HG02938 (cell line): Measurements from ENCODE around the gene RALY.

Experiments used
- ATAC-seq: cut with Tn5 transposase; IDR thresholded peaks from one replicate; pipeline ENCODE4 v1.9.1; 2021; ENCODE audit warnings: mild to moderate bottlenecking, moderate library complexity; ENCODE audit not compliant: unreplicated experiment

Gene RALY

DNA sequence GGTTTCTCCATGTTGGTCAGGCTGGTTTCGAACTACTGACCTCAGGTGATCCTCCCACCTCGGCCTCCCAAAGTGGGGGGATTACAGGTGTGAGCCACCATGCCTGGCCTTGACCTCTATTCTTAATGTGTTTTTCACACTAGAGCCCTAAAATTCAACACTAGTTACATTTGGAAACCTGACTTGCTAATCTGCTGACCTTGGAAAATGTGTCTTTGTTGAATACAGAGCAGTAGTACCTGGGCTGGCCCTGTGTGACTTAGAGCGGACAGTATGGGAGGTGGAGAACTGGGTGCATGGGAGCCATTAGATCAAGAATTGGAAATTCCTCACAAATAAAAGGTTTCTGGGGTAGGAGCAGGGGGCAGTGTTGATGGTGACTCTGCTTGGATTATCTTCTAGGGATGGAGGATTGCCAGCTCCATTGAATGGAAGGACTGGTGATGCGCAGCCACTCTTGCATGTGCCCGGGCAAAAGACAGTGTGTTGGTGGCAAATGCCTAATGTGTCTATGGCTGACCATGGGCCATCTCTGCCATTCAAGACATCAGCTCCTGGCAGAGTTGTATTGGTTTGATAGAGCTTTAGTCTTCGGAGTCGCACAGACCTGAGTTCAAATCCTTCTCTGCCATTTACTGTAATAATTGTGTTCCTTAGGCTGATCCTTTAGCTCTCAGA is 53.4 kb downstream of the RALY start:
- no peak for ATAC-seq

DNA sequence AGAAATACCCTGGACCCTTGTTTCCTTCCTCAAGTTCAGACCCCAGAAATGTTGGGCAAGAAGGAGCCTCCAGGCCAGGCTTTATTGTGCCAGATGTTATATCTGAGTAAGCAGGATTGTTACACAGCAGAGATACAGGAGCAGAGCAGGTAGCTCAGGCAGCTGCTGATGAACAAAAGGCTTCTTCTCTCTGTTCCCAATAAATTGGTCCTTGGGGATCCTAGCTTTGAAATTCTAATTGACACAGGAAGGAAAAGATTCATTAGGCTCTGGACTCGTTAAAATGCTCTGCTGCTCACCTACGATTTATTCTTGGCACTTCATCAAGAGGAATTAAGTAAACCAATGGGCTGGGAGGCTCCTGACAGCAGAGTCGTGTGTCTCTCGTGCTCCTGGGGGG is 54.2 kb downstream of the RALY start:
- no peak for ATAC-seq

DNA sequence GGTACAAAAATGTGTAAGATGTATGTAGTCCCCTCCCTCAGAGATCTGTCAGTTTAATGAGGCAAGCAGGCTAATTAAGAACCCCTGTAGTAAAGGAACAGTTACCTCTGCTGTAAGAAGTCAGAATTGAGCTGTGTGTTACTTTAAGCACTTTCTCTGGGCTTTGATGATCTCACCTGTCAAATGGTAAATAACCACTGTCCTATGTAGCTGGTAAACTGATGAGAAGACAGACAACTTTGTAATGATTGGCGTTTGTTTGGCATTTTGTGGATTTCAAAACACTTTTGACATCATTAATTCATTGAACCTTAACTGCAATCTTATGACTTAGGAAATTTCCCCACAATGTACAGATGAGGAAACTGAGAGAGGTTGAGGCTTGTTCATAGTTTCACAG is 55.7 kb downstream of the RALY start:
- no peak for ATAC-seq

DNA sequence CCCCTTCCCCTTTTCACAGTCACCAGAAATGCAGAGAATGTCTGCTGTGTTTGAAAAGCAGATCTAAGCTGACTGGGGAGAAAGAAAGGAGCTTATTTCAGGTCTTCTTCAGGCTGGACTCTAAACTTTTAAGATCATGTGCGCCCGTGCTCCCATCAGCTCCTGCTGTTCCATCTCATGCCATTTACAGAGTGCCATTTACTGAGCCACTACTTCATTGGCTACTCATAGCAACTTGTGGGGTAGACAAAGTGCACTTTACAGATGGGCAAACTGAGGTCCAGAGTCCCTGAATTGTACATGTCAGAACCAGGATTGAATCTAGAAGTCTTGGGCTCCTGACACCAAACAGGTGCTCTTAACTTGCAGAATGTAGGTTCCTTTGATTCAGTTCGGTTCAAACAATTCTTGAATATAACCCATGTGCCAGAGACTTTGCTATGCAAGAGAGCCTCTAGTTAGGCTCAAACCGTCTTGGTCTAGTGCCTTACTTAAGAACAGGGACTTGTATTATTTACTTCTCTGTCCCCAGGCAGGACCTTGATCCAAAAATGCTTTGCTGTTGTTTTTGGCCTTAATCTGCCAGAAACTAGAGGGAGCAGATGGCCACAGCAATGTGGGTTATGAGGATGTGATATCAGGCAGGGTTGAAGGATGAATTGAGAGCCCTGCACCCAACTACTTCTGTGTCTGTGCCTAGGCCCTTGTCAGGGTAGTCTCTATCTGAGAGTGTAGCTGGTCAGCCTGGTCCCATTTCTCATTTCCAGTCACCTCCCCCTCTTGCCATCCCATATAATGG is 56.4 kb downstream of the RALY start:
- ATAC-seq = no peak

DNA sequence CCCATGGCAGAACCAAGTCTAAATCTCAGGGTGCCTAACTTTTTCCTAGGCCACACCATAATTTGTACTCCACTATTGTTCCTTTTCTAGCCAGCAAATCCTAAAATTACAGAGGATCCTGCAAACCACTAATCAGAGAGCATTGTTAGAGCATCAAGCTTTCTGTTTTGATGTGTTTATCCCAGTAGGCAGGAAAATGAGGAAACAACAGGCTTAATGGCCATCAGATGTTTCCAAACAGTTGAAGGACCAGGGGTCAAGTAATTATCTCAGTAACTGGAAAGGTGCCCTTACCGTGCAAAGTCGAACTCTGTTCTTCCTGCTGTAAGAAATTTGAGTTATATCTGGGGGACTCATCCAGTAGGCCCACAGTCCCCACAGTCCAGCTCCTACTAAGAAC is 58.7 kb downstream of the RALY start:
- no peak for ATAC-seq

DNA sequence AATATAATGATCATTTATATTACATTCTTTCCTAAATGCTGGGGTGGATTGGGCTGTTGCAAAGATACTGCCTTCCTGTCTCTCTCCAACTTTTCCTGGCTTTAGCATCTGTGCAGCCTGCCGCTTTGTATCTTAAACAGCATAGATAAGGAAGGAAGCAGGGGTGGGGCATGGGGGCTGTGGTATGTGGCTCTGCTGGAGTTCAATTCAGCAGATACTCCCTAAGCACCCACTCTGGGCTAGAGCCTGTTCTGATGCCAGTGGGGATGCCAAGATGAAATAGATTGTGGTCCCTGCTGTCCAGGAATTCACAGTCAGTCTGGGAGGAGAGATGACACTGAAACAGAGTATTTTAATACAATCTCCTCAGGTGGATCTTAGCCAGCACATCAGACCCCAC is 61.6 kb downstream of the RALY start:
- no peak for ATAC-seq

DNA sequence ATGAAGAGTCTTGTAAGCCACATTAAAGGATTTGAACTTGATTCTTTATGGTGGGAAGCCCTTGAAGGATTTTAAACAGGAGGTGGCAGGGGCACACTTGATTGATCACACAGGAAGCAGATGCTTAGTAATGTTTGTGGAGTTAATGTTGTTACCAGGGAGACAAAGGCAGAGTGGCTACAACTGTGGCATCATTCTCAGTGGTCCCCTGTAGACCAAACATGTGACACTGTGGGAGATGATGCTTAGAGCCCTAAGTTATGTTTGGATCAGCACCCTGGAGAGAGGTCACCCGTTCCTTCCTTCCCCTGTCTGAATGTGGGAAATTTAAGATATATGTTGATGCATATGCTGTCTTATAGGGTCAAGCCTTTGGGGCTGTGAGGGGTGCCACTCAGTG is 65.1 kb downstream of the RALY start:
- ATAC-seq = no peak

DNA sequence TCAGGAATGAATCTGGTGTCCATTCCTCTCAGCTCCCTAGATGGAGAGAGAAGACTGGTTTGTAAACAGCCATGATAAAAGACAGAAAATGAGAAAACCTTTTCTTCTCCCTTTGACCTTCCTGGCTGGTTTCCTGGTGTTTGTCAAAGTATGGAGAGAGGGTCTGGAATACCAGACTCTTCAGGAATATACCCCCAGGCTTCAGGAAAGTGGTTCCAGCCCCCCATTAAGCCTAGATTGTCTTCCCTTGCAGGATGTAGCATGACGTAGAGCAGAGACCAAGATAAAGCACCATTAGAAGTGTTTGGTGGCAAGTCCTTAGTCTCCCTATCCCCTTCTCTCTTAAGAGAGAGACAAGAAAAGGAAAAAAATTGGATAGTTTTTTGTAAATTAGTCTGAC is 67.3 kb downstream of the RALY start:
- ATAC-seq = no peak

DNA sequence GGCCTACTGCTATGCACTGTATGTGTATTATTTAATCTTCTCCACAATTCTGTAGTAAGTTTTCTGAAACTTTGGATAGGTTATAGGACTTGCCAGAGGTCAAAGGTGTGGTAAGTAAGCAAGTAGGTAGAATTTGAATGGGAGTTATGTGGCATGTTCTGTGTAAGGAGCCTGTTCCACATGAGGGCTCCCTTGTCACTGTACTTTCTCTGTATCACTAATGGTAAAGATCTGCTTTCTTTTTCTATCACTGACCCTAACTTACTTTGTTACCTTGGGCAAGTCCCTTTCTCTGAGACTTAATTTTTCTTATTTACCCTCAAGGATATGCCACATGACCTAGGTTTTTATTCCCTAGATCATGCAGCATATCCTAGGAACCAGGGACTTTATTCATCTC is 68.0 kb downstream of the RALY start:
- no peak for ATAC-seq

DNA sequence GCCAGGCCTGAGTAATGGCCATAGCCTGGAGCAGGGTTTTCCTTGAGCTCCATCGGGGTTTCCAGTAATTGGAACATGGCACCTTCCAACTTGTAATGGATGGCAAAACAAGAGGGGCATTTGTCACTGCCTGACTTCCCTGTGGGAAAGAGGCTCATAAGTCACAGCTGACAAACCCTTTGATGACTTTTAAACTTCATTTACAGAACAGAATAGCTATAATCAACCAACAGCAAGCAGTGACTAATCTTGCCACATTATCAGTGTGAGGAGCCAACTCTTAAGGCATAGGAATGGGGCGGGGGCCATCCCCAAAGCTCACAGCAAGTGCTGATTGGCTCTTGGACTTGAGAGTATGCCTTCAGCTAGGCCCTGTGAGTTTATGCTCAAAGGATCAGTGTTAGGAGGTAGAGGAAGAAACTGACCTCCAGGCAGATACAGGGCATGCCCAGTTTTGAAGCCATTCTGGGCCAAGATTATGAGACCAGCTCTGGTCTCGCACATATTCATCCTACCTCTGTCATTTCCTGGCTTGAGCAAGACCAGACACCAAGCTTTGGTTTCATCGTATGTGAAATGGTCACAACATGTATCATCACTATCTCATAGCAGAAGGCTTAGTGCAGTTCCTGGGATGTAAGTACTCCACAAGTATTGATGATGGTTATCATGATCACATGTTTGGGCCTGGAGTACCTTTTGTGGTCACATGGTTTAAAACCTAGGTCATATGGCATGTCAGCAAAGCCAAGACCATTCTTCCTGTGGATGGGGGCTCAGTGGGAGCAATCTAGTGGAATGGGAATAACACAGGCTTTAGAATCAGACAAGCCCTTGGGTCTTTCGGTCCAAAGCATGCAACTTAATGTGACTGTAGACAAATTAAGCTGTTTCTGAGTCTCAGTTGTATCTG is 69.1 kb downstream of the RALY start:
- no peak for ATAC-seq

DNA sequence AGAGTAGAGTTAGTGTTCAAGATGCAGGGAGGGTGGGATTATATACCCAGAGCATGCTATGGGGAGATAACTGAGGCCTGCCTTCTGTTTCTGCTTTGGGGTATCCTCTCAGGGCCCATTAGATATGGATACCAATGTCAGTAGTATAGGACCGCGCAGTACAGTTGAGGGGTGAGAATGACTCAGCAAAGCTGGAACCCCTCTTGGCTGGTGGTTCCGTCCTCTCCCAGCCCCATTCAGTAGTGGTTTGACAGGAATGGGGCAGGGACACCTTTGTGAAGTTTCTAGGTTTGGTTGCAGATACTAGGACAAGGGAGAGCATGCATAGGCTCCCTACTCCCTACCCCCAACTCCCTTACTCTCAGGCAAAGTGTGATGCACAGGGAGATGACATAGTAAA is 70.6 kb downstream of the RALY start:
- no peak for ATAC-seq

DNA sequence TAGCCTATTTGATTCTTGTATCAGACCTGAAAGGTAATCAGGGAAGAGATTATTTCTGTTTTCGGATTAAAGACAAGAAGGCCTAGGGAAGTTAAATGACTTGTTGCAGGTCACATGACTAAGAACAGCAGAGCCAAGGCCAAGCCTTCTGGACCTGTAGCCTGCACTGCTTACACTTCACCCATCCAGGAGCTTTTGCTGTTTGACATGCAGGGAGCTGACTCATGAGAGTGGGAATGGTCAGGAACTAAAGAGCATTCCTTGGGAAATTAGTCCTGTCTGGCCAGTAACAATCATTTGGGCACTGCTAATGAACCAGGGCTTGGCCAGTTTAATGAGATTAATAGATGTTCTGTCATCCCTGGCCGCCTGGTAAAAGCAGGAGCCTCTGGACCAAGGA is 71.5 kb downstream of the RALY start:
- no peak for ATAC-seq

DNA sequence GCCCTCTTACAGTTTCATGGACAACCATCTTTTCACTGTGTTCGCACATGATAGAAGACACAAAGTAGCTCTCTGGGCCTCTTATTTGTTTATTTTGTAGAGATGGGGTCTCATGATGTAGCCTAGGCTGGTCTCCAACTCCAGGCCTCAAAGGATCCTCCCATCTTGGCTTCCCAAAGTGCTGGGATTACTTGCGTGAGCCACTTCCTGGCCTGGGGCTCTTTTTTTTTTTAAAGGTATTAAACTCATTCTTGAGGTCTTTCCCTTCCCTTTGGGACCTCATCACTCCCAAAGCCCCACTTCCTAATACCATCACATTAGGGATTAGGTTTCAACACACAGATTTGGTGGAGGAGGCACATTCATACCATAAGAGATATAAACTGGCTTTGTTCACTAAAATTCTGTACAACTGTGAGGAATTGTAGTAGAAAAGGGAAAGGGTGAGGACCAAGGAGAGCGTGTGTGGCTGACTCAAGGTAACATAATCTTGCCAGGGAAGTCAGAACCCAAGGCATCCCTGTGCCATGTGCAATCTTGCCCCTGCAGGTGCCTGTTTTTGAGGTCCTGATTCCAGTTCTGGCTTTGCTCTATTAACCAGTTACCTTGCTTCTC is 72.9 kb downstream of the RALY start:
- ATAC-seq = no peak

DNA sequence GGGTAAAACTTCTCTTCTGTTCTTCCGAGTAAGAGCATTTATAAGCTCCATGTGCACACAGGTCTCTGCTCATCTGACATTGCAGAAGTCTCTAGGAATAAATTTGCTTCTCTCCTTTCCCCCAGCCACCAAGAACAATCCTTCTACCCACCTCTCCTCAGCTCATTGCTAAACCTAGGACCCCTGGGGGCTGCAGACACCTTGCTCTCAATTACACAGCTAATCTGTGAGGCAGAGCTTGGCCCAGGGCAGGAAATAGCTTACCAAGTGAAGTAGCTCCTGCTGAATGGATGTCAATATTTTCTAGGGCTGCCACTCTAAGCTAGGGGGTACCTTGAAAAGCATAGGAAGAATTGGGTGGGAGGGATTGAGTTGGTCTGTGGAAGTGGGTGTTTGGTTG is 74.3 kb downstream of the RALY start:
- no peak for ATAC-seq

DNA sequence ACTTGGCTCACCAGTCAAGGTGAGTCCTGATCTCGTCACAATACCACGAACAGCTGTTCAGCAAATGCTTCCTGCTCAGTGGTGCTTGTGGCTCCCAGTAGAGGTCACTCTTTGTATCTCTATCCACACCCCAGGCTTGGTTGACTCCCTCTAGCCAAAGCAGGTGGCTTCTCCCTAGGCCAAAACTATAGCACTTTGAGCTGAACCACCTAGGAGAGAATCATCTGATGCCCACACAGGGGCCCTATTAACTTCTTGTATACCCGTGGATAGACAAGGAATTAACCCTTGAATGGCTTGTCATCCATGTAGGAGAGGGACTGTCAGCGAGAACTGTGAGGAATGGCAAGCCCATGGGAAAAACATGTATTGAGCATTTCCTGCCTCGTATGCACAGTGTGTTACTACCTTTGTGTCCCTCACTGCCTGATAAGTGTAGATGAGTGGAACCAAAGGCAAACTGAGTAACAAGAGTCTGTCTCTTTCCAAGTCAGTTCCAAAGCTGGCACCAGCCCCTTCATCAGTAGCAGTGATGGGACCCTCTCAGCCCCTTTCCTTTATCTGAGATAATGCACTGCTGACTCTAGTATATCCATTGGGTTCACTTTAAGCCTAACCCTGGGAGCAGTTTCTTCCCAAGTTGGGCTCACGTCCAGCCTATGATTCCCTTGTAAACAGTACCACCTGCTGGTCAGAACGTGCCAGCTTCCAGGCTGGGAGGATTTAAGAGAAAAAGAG is 75.8 kb downstream of the RALY start:
- ATAC-seq = no peak

DNA sequence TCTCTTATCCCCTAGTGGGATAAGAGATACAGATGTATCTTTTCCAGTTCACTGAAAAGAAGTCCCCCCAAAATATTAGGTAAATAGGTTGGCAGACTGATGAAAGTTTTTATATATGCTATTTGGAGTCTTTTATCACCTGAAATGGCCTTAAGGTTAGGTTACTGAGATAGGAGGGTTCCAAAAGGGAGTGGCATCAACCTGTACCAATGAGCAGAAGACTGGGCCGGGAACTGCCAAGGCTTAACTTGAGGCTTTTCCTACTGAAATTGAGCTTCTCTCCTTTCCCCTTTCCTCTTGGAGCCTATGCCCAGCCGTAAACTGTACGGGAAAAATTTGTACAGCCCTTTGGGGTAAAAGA is 76.3 kb downstream of the RALY start:
- ATAC-seq = no peak

DNA sequence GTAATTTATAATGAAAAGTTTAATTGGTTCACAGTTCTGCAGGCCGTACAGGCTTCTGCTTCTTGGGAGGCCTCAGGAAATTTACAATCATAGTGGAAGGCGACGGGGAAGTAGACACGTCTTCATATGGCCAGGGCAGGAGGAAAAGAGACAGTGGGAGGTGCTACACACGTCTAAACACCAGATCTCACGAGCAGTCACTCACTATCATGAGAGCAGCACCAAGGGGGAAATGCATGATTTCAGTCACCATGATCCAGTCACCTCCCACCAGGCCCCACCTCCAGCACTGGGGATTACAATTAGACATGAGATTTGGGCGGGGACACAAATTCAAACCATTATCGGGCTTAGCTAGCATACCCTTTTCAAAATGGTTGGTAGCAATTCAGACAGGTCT is 77.1 kb downstream of the RALY start:
- no peak for ATAC-seq

DNA sequence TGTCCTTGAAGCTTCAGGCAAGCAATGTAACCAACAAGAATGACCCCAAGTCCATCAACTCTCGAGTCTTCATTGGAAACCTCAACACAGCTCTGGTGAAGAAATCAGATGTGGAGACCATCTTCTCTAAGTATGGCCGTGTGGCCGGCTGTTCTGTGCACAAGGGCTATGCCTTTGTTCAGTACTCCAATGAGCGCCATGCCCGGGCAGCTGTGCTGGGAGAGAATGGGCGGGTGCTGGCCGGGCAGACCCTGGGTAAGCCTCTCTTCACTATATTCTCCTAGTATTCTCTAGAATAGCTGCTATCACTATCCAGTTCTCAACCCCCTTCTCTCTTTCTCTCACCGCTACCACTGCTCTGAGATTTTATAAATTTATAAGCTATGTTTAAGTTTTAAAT is 78.4 kb downstream of the RALY start:
- ATAC-seq = no peak

DNA sequence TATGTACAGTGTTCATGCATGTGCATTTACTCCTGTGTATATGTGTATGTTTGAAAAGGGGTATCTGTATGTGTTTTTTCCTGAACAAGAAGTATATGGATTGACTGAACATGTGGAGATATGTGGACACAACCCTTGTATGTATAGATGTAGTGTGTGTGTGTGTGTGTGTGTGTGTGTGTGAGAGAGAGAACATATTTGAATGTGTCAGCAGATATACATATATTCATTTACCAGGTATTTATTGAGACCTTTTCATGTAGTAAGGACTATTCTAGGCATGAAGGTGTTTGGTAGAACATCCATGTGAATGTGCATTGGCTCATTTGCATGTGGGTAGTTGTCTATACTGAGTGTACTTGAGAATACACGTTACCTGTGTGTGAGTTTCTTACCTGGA is 79.1 kb downstream of the RALY start:
- no peak for ATAC-seq

DNA sequence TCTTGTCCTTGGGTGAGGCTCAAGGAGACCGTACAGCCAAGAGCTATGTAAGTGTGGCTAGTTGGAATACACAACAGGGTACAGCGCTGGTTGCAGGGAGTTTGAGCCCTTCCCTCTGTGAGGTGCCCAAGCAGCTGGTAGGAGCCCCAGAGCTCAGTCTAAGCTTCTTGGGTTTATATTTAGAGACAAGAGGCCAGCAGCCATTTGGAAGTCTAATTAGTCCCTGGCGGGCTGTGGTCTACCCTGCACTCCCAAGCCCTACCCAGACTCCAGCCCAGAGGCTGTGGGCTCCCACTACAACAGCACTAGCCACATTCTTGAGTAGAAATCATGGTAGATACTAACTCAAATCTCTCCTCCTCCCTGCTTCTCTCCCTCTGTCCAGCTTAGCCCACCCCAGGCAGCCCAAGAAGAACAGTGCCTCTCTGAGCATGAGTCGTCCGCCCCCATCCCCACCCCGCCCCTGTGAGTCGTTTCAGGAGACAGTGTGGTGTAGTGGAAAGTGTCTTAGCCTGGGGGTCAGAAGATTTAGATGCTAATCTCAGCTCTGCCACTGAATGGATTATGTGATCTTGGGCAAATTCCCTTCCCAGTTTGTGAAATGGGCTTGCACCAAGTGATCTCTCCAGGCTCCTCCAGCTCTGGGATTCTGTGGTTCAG is 80.5 kb downstream of the RALY start:
- no peak for ATAC-seq
